HepG2 (cell line): ENCODE measurements around the gene NYAP2. TPM values are rescaled to one million over a fixed set of nuclear protein-coding genes. Genes with fewer than 3 reads are reported as not detected.
A peak's percentile ranks its signal among the peaks of the same experiment; 100 is the strongest.

Source experiments
- ATAC-seq: fragments of 200-7000 bp; cut with Tn5 transposase; 3 replicates; pipeline ENCODE4 v1.9.1; 2020; ENCODE audit warnings: mild to moderate bottlenecking, moderate library complexity
- BruUV-seq: library from RNA; stranded (reverse); fragments of 400-500 nt; replicated peaks from 2 replicates; lab custom pipeline; 2021; lab: Mats Ljungman, UMichigan
- CTCF ChIA-PET: fragments of 300-600 bp; formaldehyde crosslinking; extraction: SDS; loops from one replicate; lab custom pipeline; 2021; ENCODE audit warnings: low total read pairs, inconsistent platforms, low intra/inter-chr PET ratio; lab: Yijun Ruan, JAX
- POLR2A ChIA-PET: fragments of 350-600 bp; sonication (Branson Sonifier 250); formaldehyde crosslinking; loops from one replicate; lab custom pipeline; 2020; ENCODE audit warnings: antibody characterized with exemption, inconsistent platforms; lab: Yijun Ruan, JAX
- DNase-seq: peaks from one replicate; pipeline ENCODE4 v3.0.0-alpha.2; 2015; ENCODE audit warnings: low spot score
- FAIRE-seq: peaks from 3 replicates; lab custom pipeline; 2011; peaks lifted over from hg19 to GRCh38; lab: Jason Lieb, UNC
- H2AFZ ChIP-seq: one replicate; pipeline ENCODE4 v1.6.1; 2011; ENCODE audit warnings: low read length, inconsistent platforms
- H3K27ac ChIP-seq: fragments of 300-600 bp; 3 replicates; pipeline ENCODE4 v1.8.0; 2011; ENCODE audit warnings: mixed run types, mild to moderate bottlenecking, mixed read lengths, low read length, inconsistent platforms; ENCODE audit not compliant: insufficient read depth; ENCODE audit errors: extremely low read length
- H3K27me3 ChIP-seq, 2 experiments: fragments of 200-600 bp in 1 of 2; 2 replicates in 1 of 2; 3 replicates in 1 of 2; pipeline versions ENCODE4 v1.6.0 to v1.8.0; 2011; ENCODE audit warnings: low read length in 2 of 2, mild to moderate bottlenecking in 2 of 2, moderate library complexity in 2 of 2, inconsistent platforms in 1 of 2; ENCODE audit not compliant: insufficient read depth in 2 of 2, control insufficient read depth in 1 of 2
- H3K36me3 ChIP-seq, 2 experiments: fragments of 200-600 bp in 1 of 2; replicated peaks in 1 of 2; 2 replicates in 1 of 2; 3 replicates in 1 of 2; pipeline versions ENCODE4 v1.5.1 to v1.8.0; 2011; ENCODE audit warnings: low read length in 2 of 2, inconsistent platforms in 1 of 2; ENCODE audit not compliant: insufficient read depth in 2 of 2, control insufficient read depth in 1 of 2
- H3K4me1 ChIP-seq: 2 replicates; pipeline ENCODE4 v1.5.1; 2012; ENCODE audit warnings: low read length, inconsistent platforms; ENCODE audit not compliant: insufficient read depth
- H3K4me2 ChIP-seq: 2 replicates; pipeline ENCODE4 v1.6.0; 2011; ENCODE audit warnings: low read depth, low read length, inconsistent platforms
- H3K4me3 ChIP-seq, 3 experiments: fragments of 200-600 bp in 1 of 3; sonication (generic), shearing (Covaris generic) in 1 of 3; replicated peaks in 1 of 3; 2 replicates each; pipeline ENCODE4 v1.5.1; 2011 to 2016; ENCODE audit warnings: low read length in 3 of 3, inconsistent platforms in 2 of 3, low read depth in 2 of 3, mild to moderate bottlenecking in 2 of 3, control low read depth in 1 of 3, mixed read lengths in 1 of 3; ENCODE audit not compliant: insufficient read depth in 1 of 3
- H3K79me2 ChIP-seq: one replicate; pipeline ENCODE4 v1.6.1; 2011; ENCODE audit warnings: low read length, inconsistent platforms; ENCODE audit not compliant: insufficient read depth
- H3K9ac ChIP-seq: 2 replicates; pipeline ENCODE4 v1.6.0; 2011; ENCODE audit warnings: mild to moderate bottlenecking, low read depth, low read length, inconsistent platforms; ENCODE audit not compliant: insufficient read depth
- H3K9me3 ChIP-seq: 2 replicates; pipeline ENCODE4 v1.5.1; 2012; ENCODE audit warnings: mild to moderate bottlenecking, low read length
- H4K20me1 ChIP-seq: 2 replicates; pipeline ENCODE4 v1.6.0; 2011; ENCODE audit warnings: inconsistent platforms, mild to moderate bottlenecking, low read length, moderate library complexity; ENCODE audit not compliant: insufficient read depth
- ASH2L ChIP-seq: fragments of 300-600, 200-600 bp; sonication (generic); IDR thresholded peaks from 2 replicates; pipeline ENCODE4 v1.7.0; 2017; ENCODE audit warnings: low read depth, mild to moderate bottlenecking, moderate library complexity, mixed read lengths, low read length; ENCODE audit not compliant: insufficient read length
- CEBPB ChIP-seq: IDR thresholded peaks from 2 replicates; pipeline ENCODE4 v1.6.1; 2011; ENCODE audit warnings: low read depth, low read length, improper control_type of control experiment, borderline replicate concordance
- HOXA5 ChIP-seq: sonication (generic); formaldehyde crosslinking; IDR thresholded peaks from 2 replicates; pipeline ENCODE4 v1.4.0; 2020; ENCODE audit warnings: missing genetic modification reagents
- NR2F1 ChIP-seq, 2 experiments: fragments of 450-650 bp in 1 of 2; formaldehyde crosslinking in 1 of 2; IDR thresholded peaks; 2 replicates each; pipeline versions ENCODE4 v1.5.0 to v1.6.1; 2016 to 2020; ENCODE audit warnings: mild to moderate bottlenecking in 1 of 2, missing compliant biosample characterization in 1 of 2, missing genetic modification reagents in 1 of 2, moderate library complexity in 1 of 2
- REPIN1 ChIP-seq: sonication (generic); formaldehyde crosslinking; IDR thresholded peaks from 2 replicates; pipeline ENCODE4 v1.8.0; 2022; ENCODE audit warnings: missing genetic modification reagents, low read depth, mild to moderate bottlenecking, borderline replicate concordance
- SP4 ChIP-seq: sonication (generic); formaldehyde crosslinking; IDR thresholded peaks from 2 replicates; pipeline ENCODE4 v1.8.1; 2023; ENCODE audit warnings: mild to moderate bottlenecking, missing genetic modification reagents
- THAP11 ChIP-seq: IDR thresholded peaks from 2 replicates; pipeline ENCODE4 v1.6.1; 2016; ENCODE audit warnings: missing biosample characterization, missing genetic modification reagents
- ZFP82 ChIP-seq: sonication (generic); formaldehyde crosslinking; IDR thresholded peaks from 2 replicates; pipeline ENCODE4 v1.5.1; 2020; ENCODE audit warnings: mild to moderate bottlenecking, missing genetic modification reagents, borderline replicate concordance
- ZNF30 ChIP-seq: sonication (generic); formaldehyde crosslinking; IDR thresholded peaks from 2 replicates; pipeline ENCODE4 v1.5.0; 2020; ENCODE audit warnings: mild to moderate bottlenecking, missing genetic modification reagents
- ZNF383 ChIP-seq: sonication (generic); formaldehyde crosslinking; IDR thresholded peaks from 2 replicates; pipeline ENCODE4 v1.4.0; 2020; ENCODE audit warnings: missing genetic modification reagents, mild to moderate bottlenecking, borderline replicate concordance
- WGBS: methylation state at CpG from one replicate; pipeline ENCODE4 v1.1.6; 2017; ENCODE audit warnings: low lambda C conversion rate; 5-methylcytosine and 5-hydroxymethylcytosine counted together
- in situ Hi-C: cut with HindIII; loops from 2 replicates; pipeline ENCODE4 v1.10.0; 2017; ENCODE audit warnings: low pct_unique_long_range_greater_than_20kb; ENCODE audit not compliant: extremely low pct_ligation_motif_present
- intact Hi-C: fragments of 100-400 bp; cut with micrococcal nuclease; formaldehyde crosslinking; loops from one replicate; pipeline ENCODE4 v1.10.0; 2022; ENCODE audit not compliant: unreplicated experiment
- polyA plus RNA-seq, 8 experiments: library from polyadenylated mRNA; depleted of rRNA in 3 of 8; stranded (reverse) in 7 of 8; unstranded in 1 of 8; fragments of >200 nt; fragmentation: Illumina TruSeq in 4 of 8; extraction: Trizol in 4 of 8; gene quantifications; 2 replicates each; pipeline versions ENCODE4 v1.2.1 to v1.2.3, GENCODE V29; 2011 to 2016; ENCODE audit warnings: low read depth in 4 of 8, missing spikeins in 1 of 8, mixed read lengths in 1 of 8; ENCODE audit not compliant: insufficient read depth in 1 of 8
- total RNA-seq, 5 experiments: library from RNA; depleted of rRNA; stranded (reverse); fragments of >200 nt; fragmentation: Illumina TruSeq; extraction: Trizol; gene quantifications; 2 replicates each; pipeline ENCODE4 v1.2.3, GENCODE V29; 2016; ENCODE audit warnings: low read depth in 1 of 5
- TF ChIP-seq, protein P1 (sequence below): sonication (generic); formaldehyde crosslinking; IDR thresholded peaks from 2 replicates; pipeline ENCODE4 v1.4.0; 2020; ENCODE audit warnings: mild to moderate bottlenecking, missing genetic modification reagents

The NYAP2 gene
- total and polyA plus RNA-seq, 2 of the 13 experiments (the other 11 are each of a cell fraction or from before 2014, with no cell fraction given), result not detected

DNA sequence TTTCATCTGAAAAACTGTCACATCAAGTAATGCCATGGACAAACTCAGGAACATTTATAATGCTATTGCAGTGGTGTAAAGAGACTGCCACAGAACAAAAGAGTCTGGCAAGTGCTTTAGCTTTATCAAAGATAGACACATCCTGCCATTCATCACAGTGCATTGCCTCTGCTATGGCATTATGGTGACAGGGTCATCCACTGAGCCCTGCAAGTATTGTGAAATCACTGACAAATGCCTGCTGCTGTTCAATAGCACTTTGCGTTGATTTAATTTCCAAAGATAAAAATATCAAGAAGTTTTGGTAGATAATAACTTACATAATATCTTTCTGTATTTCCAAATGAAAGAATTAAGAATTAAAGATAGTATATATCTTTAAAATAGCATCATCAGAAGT, 38.7 kb downstream of the NYAP2 start:
- Histone ChIP-seq H3K9me3 (no peaks in the 10 kb centered on the region), H4K20me1 (no peaks in the 10 kb centered on the region), H3K79me2 (no peaks in the 10 kb centered on the region), H3K36me3 (no peaks in the 10 kb centered on the region), H3K9ac (no peak overlapping the region), H3K27ac (no peak overlapping the region), H3K4me2 (no peak overlapping the region), H3K27me3 (no peaks in the 10 kb centered on the region), H3K4me1 (no peaks in the 10 kb centered on the region), H3K4me3 (no peak overlapping the region), H2AFZ (no peak overlapping the region)
- no peak for ATAC-seq
- ChIA-PET POLR2A (no interaction called here), CTCF (no interaction called here)
- DNase-seq, result no peak
- BruUV-seq, result no TSS peak
- intact Hi-C loops, result no loop called here
- TF ChIP-seq CEBPB (peak; percentile 80), ZFP82 (CRISPR knock-in tag) (no peak)
- in situ Hi-C loops, result no loop called here
- WGBS, result 0% methylated on average over 1 of the region's 1 CpG
- FAIRE-seq, result no peak

GRCh38 chr2:225452677-225453076, 53.2 kb downstream of the NYAP2 start:
- Histone ChIP-seq H4K20me1 (no peaks in the 10 kb centered on the region), H3K27me3 (no peaks in the 10 kb centered on the region), H2AFZ (no peak overlapping the region), H3K9me3 (no peaks in the 10 kb centered on the region), H3K4me2 (no peak overlapping the region), H3K9ac (no peak overlapping the region), H3K4me1 (no peaks in the 10 kb centered on the region), H3K36me3 (no peaks in the 10 kb centered on the region), H3K79me2 (no peaks in the 10 kb centered on the region), H3K4me3 (no peak overlapping the region), H3K27ac (no peak overlapping the region)
- WGBS, result 6% methylated on average over 6 of the region's 6 CpGs
- no TSS peak for BruUV-seq
- DNase-seq, result no peak
- no peak for ATAC-seq
- ChIA-PET CTCF (no interaction called here), POLR2A (no interaction called here)
- FAIRE-seq, result no peak
- intact Hi-C loops, result no loop called here
- in situ Hi-C loops, result no loop called here
- no peak for TF ChIP-seq ZNF30 (CRISPR knock-in tag)
- TF ChIP-seq ZNF383 (CRISPR knock-in tag), result no peak
- no peak for TF ChIP-seq SP4 (CRISPR knock-in tag)
- no peak for TF ChIP-seq NR2F1 (CRISPR knock-in tag; IDR thresholded peaks at IDR 0.05)
- TF ChIP-seq REPIN1 (CRISPR knock-in tag), result no peak
- TF ChIP-seq, protein P1, sequence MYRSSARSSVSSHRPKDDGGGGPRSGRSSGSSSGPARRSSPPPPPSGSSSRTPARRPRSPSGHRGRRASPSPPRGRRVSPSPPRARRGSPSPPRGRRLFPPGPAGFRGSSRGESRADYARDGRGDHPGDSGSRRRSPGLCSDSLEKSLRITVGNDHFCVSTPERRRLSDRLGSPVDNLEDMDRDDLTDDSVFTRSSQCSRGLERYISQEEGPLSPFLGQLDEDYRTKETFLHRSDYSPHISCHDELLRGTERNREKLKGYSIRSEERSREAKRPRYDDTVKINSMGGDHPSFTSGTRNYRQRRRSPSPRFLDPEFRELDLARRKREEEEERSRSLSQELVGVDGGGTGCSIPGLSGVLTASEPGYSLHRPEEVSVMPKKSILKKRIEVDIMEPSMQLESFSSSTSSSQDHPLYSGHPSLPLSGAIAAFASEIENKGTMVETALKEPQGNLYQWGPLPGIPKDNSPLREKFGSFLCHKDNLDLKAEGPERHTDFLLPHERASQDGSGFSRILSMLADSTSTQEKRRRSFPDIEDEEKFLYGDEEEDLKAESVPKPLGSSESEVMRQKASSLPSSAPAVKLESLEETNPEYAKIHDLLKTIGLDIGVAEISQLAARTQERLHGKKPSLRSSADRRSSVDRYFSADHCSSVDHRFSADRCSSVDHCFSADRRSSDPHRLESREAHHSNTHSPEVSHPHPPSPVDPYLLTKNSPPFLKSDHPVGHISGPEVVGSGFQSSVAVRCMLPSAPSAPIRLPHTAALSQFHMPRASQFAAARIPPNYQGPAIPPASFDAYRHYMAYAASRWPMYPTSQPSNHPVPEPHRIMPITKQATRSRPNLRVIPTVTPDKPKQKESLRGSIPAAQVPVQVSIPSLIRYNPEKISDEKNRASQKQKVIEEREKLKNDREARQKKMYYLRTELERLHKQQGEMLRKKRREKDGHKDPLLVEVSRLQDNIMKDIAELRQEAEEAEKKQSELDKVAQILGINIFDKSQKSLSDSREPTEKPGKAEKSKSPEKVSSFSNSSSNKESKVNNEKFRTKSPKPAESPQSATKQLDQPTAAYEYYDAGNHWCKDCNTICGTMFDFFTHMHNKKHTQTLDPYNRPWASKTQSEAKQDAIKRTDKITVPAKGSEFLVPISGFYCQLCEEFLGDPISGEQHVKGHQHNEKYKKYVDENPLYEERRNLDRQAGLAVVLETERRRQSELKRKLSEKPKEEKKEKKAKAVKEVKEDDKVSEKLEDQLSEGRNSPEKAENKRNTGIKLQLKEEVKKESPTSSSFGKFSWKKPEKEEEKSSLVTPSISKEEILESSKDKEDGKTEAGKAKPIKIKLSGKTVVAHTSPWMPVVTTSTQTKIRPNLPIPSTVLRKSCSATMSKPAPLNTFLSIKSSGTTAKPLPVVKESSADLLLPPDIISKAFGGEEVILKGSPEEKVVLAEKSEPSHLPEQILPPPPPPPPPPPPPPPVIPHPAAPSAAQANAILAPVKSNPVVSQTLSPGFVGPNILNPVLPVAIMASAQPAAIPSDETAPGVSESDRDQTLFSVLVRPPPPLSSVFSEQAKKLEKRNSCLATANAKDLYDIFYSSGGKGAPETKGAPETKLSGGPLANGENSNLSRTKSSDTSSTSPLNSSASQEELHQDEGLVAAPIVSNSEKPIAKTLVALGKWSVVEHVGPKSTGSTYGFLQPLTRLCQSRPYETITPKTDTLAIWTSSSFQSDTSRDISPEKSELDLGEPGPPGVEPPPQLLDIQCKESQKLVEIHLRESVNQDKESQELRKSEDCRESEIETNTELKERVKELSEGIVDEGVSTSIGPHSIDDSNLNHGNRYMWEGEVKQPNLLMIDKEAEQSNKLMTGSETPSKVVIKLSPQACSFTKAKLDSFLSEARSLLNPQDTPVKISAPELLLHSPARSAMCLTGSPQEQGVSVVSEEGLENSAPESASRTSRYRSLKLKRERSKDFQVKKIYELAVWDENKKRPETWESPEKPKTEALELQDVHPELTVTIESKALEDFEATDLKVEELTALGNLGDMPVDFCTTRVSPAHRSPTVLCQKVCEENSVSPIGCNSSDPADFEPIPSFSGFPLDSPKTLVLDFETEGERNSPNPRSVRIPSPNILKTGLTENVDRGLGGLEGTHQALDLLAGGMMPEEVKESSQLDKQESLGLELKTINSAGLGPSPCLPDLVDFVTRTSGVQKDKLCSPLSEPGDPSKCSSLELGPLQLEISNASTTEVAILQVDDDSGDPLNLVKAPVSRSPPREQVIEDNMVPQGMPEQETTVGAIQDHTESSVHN (CRISPR knock-in tag), result no peak
- no peak for TF ChIP-seq THAP11
- no peak for TF ChIP-seq ASH2L
- no peak for TF ChIP-seq HOXA5 (CRISPR knock-in tag)
